ENCODE measurements around the gene RPRD2.

Gene RPRD2

DNA sequence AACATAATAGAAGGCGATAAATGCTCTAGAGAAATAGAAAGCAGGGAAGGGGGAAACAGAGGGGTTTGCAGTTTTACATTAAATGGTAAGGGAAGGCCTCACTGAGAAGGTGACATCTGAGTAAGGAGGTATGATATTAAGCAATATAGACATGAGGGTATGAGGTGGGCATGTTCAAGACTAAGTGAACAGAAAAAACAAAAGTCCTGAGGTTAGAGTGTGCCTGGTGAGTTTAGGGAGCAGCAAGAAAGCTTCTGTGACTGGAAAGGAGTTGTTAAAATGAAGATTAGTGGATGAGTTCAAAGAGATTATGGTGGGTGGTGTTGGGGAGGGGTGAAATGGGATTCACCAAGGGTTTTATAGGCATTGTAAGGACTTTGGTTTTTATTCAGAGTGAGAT, 8.6 kb downstream of the RPRD2 start:
- TF ChIP-seq, protein P1, sequence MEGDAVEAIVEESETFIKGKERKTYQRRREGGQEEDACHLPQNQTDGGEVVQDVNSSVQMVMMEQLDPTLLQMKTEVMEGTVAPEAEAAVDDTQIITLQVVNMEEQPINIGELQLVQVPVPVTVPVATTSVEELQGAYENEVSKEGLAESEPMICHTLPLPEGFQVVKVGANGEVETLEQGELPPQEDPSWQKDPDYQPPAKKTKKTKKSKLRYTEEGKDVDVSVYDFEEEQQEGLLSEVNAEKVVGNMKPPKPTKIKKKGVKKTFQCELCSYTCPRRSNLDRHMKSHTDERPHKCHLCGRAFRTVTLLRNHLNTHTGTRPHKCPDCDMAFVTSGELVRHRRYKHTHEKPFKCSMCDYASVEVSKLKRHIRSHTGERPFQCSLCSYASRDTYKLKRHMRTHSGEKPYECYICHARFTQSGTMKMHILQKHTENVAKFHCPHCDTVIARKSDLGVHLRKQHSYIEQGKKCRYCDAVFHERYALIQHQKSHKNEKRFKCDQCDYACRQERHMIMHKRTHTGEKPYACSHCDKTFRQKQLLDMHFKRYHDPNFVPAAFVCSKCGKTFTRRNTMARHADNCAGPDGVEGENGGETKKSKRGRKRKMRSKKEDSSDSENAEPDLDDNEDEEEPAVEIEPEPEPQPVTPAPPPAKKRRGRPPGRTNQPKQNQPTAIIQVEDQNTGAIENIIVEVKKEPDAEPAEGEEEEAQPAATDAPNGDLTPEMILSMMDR (IDR thresholded peaks at IDR 0.05; ENCODE audit: low read depth, low read length), result no peak
- H3K4me3 ChIP-seq (ENCODE audit: low read depth, low read length), result no peak overlapping the region
- in situ Hi-C loops (cut with HindIII; ENCODE audit: low sequenced_read_pairs), result no loop called here
- DNase-seq (ENCODE audit: low read depth, low spot score), result no peak

DNA sequence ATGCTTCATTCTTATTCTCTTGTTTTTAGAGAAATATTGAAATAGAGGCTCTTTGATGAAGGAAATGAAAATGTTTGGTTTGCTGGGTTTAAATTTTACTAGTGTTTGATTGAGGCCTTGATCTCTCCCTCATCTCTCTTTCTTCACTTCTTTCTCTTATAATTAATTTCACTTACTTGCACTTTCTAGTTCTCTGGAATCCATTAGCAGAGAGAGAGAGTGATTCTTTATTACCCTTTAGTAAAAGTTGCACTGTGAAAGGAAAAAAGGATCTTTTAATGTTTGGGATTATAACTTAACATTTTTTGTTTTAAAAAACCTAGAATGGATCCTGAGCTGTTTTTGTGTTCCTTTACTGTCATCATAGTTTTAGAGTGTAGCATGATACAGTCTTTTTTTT, 12.2 kb downstream of the RPRD2 start:
- DNase-seq (ENCODE audit: low read depth, low spot score), result no peak
- in situ Hi-C loops (cut with HindIII; ENCODE audit: low sequenced_read_pairs), result no loop called here
- H3K4me3 ChIP-seq (ENCODE audit: low read depth, low read length), result no peak overlapping the region
- TF ChIP-seq, protein P1 (IDR thresholded peaks at IDR 0.05; ENCODE audit: low read depth, low read length), result no peak

DNA sequence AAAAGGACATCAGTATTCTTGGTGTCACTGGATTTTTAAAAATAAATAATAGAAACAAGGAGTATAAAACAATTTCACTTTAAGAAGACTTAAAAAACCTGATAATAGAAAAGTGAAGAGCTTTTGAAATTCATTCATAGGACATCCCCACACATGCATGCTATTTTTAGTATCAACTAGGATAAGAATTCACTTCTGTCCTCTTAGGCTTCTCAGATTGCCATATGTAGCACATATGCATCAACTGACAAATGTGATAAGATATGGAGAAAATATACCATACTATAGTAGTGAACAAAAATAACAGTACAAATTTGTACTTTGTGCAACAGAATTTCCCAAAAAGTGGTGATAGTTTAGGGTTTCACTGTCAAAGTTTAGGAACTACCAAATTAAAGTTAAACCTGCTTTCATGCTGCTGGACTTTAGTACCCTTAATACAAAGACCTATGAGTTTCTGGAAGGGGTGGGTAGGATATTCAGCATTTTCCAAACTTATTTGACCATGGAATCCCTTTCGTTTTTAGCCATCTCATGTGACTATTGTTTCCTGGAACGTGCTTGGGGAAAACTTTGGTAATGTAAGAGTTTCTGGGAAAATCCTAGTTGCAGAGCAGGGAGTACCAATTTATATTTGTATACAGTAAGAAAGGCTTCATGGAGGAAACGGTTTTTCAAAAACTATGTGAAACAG, 19.8 kb downstream of the RPRD2 start:
- no peak for DNase-seq (ENCODE audit: low read depth, low spot score)
- H3K4me3 ChIP-seq (ENCODE audit: low read depth, low read length), result no peak overlapping the region
- in situ Hi-C loops (cut with HindIII; ENCODE audit: low sequenced_read_pairs), result no loop called here
- TF ChIP-seq, protein P1 (IDR thresholded peaks at IDR 0.05; ENCODE audit: low read depth, low read length), result no peak

DNA sequence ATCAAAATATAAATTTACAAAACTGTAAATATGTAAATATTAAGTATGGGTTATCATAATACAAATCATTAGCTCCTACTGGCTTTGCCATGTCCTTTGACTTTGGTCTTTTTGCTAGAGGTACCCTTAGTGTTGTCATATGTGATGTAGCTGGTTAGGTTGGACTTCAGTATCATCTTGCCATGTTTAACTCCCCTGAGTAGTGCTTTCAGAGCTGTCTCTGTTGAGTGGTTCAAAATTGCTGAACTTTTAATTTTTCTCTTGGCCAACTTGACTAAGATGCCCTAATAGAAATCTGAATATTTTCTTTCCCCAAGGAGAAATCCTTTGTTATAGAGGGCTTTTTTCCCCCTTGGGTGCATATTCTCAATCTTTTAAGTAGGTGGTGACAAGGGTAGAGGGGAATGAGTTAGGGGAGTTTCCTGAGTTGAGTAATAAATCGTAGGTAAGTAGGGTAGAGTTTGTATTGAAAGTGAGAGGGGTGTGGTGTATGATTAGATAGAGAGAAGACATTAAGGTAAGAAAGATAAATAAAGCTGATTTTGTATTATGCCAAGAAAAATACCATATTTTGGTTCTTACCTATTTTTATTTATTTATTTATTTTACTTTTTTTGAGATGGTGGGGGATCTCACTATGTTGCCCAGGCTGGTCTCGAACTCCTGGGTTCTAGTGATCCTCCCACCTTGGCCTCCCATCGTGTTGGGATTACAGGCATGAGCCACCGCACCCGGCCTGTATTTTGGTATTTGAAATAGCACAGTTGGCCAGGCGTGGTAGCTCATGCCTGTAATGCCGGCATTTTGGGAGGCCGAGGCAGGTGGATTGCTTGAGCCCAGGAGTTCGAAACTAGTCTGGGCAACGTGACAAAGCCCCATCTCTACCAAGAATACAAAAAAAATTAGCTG, 21.8 kb downstream of the RPRD2 start:
- DNase-seq (ENCODE audit: low read depth, low spot score), result no peak
- in situ Hi-C loops (cut with HindIII; ENCODE audit: low sequenced_read_pairs), result no loop called here
- H3K4me3 ChIP-seq (ENCODE audit: low read depth, low read length), result no peak overlapping the region
- TF ChIP-seq, protein P1 (IDR thresholded peaks at IDR 0.05; ENCODE audit: low read depth, low read length), result no peak

DNA sequence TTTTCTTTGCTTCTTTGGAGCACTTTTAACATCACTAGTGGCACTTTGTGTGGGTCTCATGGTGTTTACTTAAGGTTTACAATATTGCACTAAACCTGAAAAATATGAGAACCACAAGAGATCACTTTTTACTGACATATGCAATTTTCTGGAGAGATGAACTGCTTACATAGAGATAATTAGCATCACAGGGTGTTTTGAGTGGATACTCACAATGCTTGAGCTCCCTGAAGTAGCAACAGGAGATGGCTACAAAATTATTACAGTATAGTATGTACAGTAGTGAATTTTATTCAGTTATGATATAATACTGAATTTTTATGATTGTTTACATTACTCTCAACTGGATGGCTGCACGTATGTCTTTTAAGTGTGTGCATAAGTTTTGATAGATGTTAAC, 22.6 kb downstream of the RPRD2 start:
- DNase-seq (ENCODE audit: low read depth, low spot score), result no peak
- in situ Hi-C loops (cut with HindIII; ENCODE audit: low sequenced_read_pairs), result no loop called here
- no peak overlapping the region for H3K4me3 ChIP-seq (ENCODE audit: low read depth, low read length)
- TF ChIP-seq, protein P1 (IDR thresholded peaks at IDR 0.05; ENCODE audit: low read depth, low read length), result no peak

DNA sequence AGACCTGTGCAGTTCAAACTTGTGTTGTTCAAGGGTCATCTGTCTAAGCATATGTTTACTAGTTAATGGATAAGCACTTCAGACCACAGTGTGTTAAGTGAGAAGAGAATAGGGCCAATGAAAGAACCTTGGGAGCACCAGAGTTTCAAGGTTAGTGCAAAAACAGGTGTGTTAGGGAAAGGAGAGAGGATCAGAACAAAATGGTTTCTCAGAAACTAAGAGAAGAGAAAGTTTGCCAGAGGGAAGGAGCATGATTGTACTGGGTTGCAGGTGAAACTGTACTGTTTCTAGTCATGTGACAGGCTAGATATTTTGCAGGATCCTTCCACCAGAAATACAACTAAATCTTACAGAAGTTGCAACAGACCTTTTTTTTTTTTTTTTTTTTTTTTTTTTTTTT, 23.3 kb downstream of the RPRD2 start:
- in situ Hi-C loops (cut with HindIII; ENCODE audit: low sequenced_read_pairs), result no loop called here
- TF ChIP-seq, protein P1 (IDR thresholded peaks at IDR 0.05; ENCODE audit: low read depth, low read length), result no peak
- DNase-seq (ENCODE audit: low read depth, low spot score), result no peak
- H3K4me3 ChIP-seq (ENCODE audit: low read depth, low read length), result no peak overlapping the region

All from astrocyte of the spinal cord (primary cell).